Immature natural killer cell (primary cell): Measurements from ENCODE around the gene ZCCHC2. TPM values are rescaled to one million over a fixed set of nuclear protein-coding genes. Genes with fewer than 3 reads are reported as not detected.

ENCODE experiments used
- DNase-seq, 3 donors: peaks; one replicate each; pipeline ENCODE4 v3.0.0; 2022; ENCODE audit warnings: mixed read lengths in 1 of 3
- H3K27ac Mint-ChIP-seq, 6 donors: one replicate each; pipeline ENCODE4 v1.8.0; 2020; ENCODE audit warnings: mixed read lengths in 6 of 6, mild to moderate bottlenecking in 5 of 6, inconsistent platforms in 4 of 6, moderate library complexity in 3 of 6
- H3K27me3 Mint-ChIP-seq, 3 donors: one replicate each; pipeline ENCODE4 v1.8.0; 2020 to 2021; ENCODE audit warnings: low read depth in 3 of 3, mild to moderate bottlenecking in 3 of 3, mixed read lengths in 3 of 3, moderate library complexity in 3 of 3, inconsistent platforms in 1 of 3
- H3K36me3 Mint-ChIP-seq, 3 donors: one replicate each; pipeline ENCODE4 v1.8.0; 2020; ENCODE audit warnings: mixed read lengths in 3 of 3, inconsistent platforms in 2 of 3, mild to moderate bottlenecking in 2 of 3
- H3K4me1 Mint-ChIP-seq, 2 donors: one replicate each; pipeline ENCODE4 v1.8.0; 2020; ENCODE audit warnings: inconsistent platforms in 2 of 2, mild to moderate bottlenecking in 2 of 2, mixed read lengths in 2 of 2, moderate library complexity in 1 of 2
- H3K4me3 Mint-ChIP-seq, 5 donors: one replicate each; pipeline ENCODE4 v1.8.0; 2020; ENCODE audit warnings: mild to moderate bottlenecking in 5 of 5, mixed read lengths in 5 of 5, inconsistent platforms in 3 of 5, moderate library complexity in 3 of 5
- H3K9me3 Mint-ChIP-seq, 6 donors: one replicate each; pipeline ENCODE4 v1.8.0; 2020; ENCODE audit warnings: mild to moderate bottlenecking in 6 of 6, mixed read lengths in 6 of 6, inconsistent platforms in 4 of 6, moderate library complexity in 3 of 6
- polyA plus RNA-seq, 3 donors: library from polyadenylated mRNA; unstranded; fragments of 300-500 nt; fragmentation: Illumina TruSeq; gene quantifications; one replicate each; pipeline ENCODE4 v1.2.3, GENCODE V29; 2021

Gene ZCCHC2
- polyA plus RNA-seq = 1 to 10 TPM; 1.6 to 4.2 (median 2.1) TPM

DNA sequence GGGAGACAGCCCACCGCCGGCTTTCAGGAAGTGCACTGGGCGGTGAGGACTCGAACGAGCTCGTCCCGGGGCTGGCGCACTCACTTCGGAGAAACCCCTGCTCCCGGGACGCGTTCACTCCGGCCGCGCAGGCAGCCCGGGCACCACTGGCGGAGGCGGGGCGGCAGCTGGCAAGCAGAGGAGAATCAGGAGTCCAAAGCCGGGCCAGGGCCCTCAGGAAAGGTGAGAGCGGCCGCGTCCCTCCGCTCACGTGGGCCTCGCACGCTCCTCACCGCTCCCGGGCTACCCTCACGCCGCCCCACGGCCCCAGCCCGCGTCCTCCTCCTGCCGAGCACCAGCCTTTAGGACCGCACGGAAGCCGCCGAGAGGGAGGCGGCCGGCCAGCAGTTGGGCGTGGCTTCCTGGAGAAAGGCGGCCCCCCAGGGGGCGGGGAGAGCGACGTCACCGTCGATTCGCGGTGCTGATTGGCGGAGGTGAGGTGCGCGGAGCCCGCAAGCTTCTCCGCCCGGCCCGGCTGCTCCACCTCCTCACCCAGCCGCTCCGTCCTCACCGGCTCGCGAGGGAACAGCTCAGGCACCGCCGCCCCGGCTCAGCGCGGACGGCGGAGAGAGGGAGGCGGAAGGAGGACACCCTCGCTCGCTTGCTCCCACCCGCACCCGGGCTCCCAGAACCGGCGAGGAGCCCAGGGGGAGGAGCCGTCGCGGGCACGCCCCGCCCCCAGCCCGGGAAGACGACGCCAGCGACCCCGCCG is at the start of gene ZCCHC2:
ZCCHC2 (plus strand) TSS at position 522 of the 751 bp plus-strand sequence. CDS start 400 bp downstream, outside the sequence.
- Mint-ChIP-seq H3K9me3 (no peaks in the 10 kb centered on the region), H3K27ac (peak within 1 kb of the TSS; percentile 60 to 95 (median 86)), H3K36me3 (no peaks in the 10 kb centered on the region), H3K27me3 (peaks cover 10 to 35% (median 27%) of the 10 kb centered on the region in 3 donors), H3K4me3 (peak within 1 kb of the TSS; percentile 86 to 94 (median 93)), H3K4me1 (peaks cover 30 to 44% of the 10 kb centered on the region in 2 donors)
- DNase-seq = peak; percentile 99

DNA sequence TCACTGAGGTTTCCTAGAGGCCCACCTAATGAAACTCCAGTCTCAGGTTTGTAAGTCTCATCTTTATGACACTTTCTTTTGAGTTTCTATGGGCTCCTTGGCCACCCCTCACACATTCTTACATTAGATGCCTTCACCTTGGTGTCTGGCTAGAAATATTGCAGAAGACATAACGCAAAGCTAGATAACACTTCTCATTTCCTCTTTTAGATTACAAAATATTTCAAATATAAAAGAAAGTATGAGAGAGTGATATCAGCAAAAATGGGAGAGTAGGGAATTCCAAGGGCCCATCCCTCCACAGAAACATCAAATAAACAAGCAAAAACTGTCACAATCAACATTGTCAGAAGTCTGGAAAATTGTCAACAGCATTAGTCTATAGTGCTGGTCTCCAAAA is 43.3 kb upstream of the ZCCHC2 start:
- peaks cover 0 to 8% (median 7%) of the 10 kb centered on the region in 3 donors for H3K36me3 Mint-ChIP-seq
- H3K4me3 Mint-ChIP-seq = no peak overlapping the region
- no peak for DNase-seq
- H3K4me1 Mint-ChIP-seq = no peaks in the 10 kb centered on the region
- peaks cover 11 to 38% (median 23%) of the 10 kb centered on the region in 6 donors for H3K9me3 Mint-ChIP-seq
- peaks cover 0 to 11% (median 5%) of the 10 kb centered on the region in 3 donors for H3K27me3 Mint-ChIP-seq
- no peak overlapping the region for H3K27ac Mint-ChIP-seq

DNA sequence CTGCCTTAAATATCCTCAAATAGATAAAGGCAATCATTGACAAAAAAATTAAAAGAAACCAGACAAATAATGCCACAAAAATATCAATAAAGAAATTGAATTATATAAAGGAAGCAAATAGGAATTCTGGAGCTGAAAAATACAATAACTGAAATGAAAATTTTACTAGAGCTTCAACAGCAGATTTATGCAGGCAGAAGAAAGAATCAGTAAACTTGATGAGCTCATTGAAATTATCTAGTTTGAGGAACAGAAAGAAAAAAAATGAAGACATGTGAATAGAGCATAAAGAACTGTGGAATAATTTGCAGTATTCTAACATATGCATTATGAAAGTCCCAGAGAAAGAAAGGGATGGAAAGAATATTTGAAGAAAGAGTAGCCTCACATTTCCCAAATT is 41.9 kb upstream of the ZCCHC2 start:
- DNase-seq = no peak
- no peaks in the 10 kb centered on the region for H3K4me1 Mint-ChIP-seq
- H3K27me3 Mint-ChIP-seq = peaks cover 0 to 11% (median 7%) of the 10 kb centered on the region in 3 donors
- peaks cover 0 to 8% (median 7%) of the 10 kb centered on the region in 3 donors for H3K36me3 Mint-ChIP-seq
- no peak overlapping the region for H3K27ac Mint-ChIP-seq
- peaks cover 13 to 38% (median 23%) of the 10 kb centered on the region in 6 donors for H3K9me3 Mint-ChIP-seq
- no peak overlapping the region for H3K4me3 Mint-ChIP-seq

DNA sequence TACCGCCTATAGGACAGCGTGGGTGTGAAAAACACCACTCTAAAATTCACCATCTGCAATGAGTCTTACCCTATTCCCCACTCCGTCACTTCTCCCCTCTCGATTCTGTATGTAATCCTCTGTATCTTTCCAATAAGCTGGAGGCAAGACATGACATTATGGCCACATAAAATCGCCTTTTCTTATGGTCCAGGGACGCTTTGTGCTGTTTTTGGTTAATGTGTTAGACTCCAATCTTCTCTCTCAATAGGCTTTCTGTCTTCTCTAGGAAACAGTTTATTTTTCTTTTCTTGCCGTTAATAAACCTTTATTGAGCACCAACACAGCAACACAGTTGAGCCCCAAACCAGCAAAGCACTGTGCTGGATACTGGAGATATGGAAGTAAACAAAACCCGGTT is 37.9 kb upstream of the ZCCHC2 start:
- peaks cover 13 to 26% (median 20%) of the 10 kb centered on the region in 6 donors for H3K9me3 Mint-ChIP-seq

DNA sequence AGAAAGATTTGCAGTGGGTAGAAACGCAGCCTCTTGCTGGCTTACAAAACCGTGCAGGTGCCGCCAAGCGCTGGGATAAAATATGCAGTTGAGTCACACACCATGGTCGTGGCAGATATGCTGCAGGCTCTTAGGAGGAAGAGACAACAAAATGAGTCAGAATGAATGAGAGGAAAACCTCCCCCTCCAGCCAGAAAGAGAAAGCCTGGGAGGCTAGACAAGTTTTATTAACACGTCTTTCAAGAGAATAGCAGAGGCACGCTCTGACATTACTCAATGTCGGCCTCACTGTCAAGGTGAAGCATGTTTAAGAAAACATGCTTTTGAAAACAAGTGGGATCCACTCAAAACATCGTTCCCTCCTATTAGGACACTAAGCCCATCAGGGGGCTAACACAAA is 37.1 kb upstream of the ZCCHC2 start:
- H3K9me3 Mint-ChIP-seq = peaks cover 9 to 19% (median 13%) of the 10 kb centered on the region in 6 donors
- H3K27ac Mint-ChIP-seq = no peak overlapping the region
- H3K4me1 Mint-ChIP-seq = no peaks in the 10 kb centered on the region
- H3K36me3 Mint-ChIP-seq = peaks cover 0 to 6% (median 6%) of the 10 kb centered on the region in 3 donors
- no peak for DNase-seq
- H3K27me3 Mint-ChIP-seq = peaks cover 0 to 9% (median 6%) of the 10 kb centered on the region in 3 donors
- no peak overlapping the region for H3K4me3 Mint-ChIP-seq

More for the DNA sequence above, 37.9 kb upstream of the ZCCHC2 start:
- Mint-ChIP-seq H3K4me3 (no peak overlapping the region), H3K27ac (no peak overlapping the region), H3K4me1 (no peaks in the 10 kb centered on the region), H3K27me3 (peaks cover 0 to 9% (median 7%) of the 10 kb centered on the region in 3 donors), H3K36me3 (peaks cover 0 to 8% (median 7%) of the 10 kb centered on the region in 3 donors)
- DNase-seq = no peak

DNA sequence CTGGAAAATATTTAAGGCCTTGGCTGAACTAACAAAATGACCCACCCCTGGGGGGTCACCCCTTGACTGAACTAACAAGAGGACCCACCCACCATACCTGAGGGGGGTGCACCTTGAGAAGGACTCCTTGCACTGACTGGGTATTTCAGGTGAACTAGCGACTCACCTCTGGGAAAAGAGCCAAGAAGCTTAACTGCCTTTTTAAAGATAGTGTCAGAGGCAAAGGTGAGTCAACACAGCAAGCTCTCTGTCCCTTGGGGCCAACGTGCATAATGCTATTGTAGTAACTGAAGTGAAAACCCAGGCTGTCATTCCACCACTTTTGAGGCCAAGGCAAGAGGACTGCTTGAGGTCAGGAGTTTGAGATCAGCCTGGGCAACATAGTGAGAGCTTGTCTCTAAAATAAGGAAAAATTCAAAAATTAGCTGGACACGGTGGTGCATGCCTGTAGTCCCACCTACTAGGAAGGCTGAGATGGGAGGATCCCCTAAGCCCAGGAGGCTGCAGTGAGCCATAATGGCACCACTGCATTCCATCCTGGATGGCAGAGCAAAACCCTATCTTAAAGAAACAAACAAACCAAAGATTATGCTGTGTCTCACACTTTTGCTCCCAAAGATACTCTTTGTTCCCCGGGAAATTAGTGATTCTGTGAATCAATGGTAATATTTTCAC is 36.4 kb upstream of the ZCCHC2 start:
- Mint-ChIP-seq H3K27me3 (peaks cover 2 to 5% (median 3%) of the 10 kb centered on the region in 3 donors), H3K27ac (no peak overlapping the region)

DNA sequence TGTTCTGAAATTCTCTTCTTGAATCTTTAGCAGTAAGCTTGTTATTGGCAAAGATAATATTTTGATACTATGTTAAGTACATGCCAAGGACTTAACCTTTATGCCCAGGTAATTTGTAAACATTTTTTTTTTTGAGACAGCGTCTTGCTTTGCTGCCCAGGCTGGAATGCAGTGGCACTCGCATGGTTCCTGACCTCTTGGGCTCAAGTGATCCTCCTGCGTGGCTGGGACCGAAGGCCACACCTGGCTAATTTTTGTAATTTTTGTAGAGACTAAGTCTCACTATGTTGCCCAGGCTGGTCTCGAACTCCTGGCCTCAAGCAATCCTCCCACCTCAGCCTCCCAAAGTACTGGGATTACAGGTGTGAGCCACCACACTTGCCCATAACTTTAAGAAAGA is 35.7 kb upstream of the ZCCHC2 start:
- Mint-ChIP-seq H3K27ac (no peak overlapping the region), H3K36me3 (no peaks in the 10 kb centered on the region), H3K27me3 (peaks cover 2 to 11% (median 6%) of the 10 kb centered on the region in 3 donors), H3K4me3 (no peak overlapping the region), H3K9me3 (peaks cover 0 to 4% (median under 1%) of the 10 kb centered on the region in 6 donors), H3K4me1 (no peaks in the 10 kb centered on the region)
- DNase-seq = no peak

More for the DNA sequence above, 36.4 kb upstream of the ZCCHC2 start:
- no peaks in the 10 kb centered on the region for H3K4me1 Mint-ChIP-seq
- no peaks in the 10 kb centered on the region for H3K36me3 Mint-ChIP-seq
- DNase-seq = no peak
- peaks cover 4 to 12% (median 6%) of the 10 kb centered on the region in 6 donors for H3K9me3 Mint-ChIP-seq
- H3K4me3 Mint-ChIP-seq = no peak overlapping the region

DNA sequence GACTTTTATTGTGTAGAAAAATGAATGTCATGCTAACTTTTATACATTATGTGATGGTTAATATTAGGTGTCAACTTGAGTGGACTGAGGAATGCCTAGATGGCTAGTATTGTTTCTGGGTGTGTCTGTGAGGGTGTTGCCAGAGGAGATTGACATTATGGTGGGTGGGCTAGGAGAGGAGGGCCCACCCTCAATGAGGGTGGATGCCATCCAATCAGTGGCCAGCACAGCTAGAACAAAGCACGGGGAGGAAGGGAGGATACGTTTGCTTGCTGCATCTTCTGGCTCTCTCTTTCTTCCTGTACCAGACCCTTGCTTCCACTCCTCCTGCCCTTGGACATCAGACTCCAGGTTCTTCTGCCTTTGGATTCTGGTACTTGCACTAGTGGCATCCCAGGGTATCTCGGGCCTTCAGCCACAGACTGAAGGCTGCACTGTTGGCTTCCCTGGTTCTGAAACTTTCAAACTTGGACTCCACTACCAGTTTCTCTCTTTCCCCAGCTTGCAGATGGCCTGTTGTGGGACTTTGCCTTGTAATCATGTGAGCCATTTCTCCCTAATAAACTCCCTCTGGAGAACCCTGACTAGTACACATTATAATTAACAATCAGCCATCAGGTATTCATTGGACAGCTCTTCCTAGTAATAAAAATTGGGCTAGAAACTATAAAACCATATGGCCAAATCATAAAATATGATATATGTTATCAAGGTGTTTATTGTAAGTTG is 31.7 kb upstream of the ZCCHC2 start:
- DNase-seq = no peak
- H3K27ac Mint-ChIP-seq = no peak overlapping the region
- no peaks in the 10 kb centered on the region for H3K4me1 Mint-ChIP-seq
- H3K4me3 Mint-ChIP-seq = no peak overlapping the region
- no peaks in the 10 kb centered on the region for H3K9me3 Mint-ChIP-seq
- no peaks in the 10 kb centered on the region for H3K36me3 Mint-ChIP-seq
- H3K27me3 Mint-ChIP-seq = peaks cover 3 to 11% (median 8%) of the 10 kb centered on the region in 3 donors

DNA sequence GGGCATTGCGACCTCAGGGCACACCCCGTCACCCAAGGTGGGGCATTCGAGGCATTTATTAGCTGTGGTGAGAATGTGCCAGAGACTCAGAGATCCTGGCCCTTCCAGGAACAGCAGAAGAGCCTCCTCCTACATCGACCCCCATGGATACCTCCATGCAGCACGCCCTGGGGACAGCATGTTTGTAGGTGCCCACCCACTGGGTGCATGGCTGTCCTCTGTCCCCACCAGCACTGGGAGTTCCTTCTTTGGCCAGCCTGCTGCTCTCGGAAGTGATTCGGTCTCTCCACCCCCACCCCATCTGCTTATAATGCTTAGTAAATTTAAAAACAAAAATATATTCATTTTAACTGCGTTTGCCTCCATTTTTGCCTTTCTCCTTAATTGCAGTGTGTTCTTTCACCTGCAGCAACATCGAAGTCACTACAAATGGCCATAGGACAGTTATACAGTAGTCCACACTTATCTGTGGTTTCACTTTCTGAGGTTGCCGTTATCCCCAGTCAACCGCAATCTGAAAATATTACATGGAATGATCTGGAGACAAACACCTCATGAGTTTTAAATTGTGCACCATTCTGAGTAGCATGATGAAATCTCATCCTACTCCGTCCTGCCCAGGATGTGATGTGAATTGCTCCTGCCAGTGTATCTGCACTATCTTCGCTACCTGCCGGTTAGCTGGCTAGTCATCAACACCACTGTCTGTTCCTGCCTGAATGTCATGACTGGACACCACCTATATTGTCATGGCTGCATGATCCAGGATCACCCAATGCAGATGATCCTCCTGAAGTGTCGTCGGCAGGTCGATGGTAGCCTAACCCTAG is 29.6 kb upstream of the ZCCHC2 start:
- Mint-ChIP-seq H3K27ac (no peak overlapping the region), H3K9me3 (no peaks in the 10 kb centered on the region), H3K4me1 (no peaks in the 10 kb centered on the region), H3K4me3 (no peak overlapping the region), H3K27me3 (peaks cover 3 to 11% (median 8%) of the 10 kb centered on the region in 3 donors), H3K36me3 (no peaks in the 10 kb centered on the region)
- DNase-seq = no peak

DNA sequence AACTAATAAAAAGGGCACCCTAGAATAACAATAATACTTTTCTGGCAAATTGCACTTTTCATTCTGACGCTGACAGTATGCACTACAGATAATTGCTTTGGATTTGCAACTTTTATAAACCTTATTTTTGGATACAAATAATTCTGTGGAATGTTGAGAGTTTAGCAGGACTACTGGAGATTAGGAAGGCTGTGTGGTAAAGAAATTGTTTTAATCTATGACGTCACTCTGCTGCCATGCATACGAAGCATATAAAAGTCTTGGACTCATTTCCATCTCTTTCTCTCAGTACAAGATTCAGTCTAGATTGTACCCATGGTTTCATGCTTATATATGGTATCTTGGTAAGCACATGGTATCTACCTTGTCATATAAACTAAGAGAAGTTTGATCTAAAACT is 28.1 kb upstream of the ZCCHC2 start:
- Mint-ChIP-seq H3K4me1 (no peaks in the 10 kb centered on the region), H3K27ac (no peak overlapping the region), H3K27me3 (peaks cover 3 to 15% (median 9%) of the 10 kb centered on the region in 3 donors), H3K9me3 (no peaks in the 10 kb centered on the region), H3K36me3 (no peaks in the 10 kb centered on the region), H3K4me3 (no peak overlapping the region)
- no peak for DNase-seq

DNA sequence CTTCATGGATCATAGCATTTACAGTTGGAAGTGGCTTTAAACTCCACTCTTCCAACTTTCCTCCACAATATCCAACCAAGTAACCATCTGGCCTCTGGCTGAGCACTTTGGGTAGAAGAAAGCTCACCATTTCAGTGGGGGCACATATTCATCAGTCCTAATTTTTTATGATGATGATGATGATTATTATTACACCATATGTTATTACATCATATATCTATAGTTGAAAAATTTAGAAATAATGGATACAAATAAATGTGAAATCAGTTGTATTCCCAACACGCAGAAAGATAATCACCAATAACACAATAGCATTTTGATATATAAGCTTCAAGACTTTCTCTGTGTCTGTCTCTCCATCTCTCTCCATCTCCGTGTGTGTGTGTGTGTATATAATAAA is 26.6 kb upstream of the ZCCHC2 start:
- DNase-seq = no peak
- H3K4me3 Mint-ChIP-seq = no peak overlapping the region
- H3K27me3 Mint-ChIP-seq = peaks cover 3 to 15% (median 9%) of the 10 kb centered on the region in 3 donors
- peaks cover 0 to 3% (median 0%) of the 10 kb centered on the region in 3 donors for H3K36me3 Mint-ChIP-seq
- no peak overlapping the region for H3K27ac Mint-ChIP-seq
- H3K4me1 Mint-ChIP-seq = no peaks in the 10 kb centered on the region
- H3K9me3 Mint-ChIP-seq = no peaks in the 10 kb centered on the region

DNA sequence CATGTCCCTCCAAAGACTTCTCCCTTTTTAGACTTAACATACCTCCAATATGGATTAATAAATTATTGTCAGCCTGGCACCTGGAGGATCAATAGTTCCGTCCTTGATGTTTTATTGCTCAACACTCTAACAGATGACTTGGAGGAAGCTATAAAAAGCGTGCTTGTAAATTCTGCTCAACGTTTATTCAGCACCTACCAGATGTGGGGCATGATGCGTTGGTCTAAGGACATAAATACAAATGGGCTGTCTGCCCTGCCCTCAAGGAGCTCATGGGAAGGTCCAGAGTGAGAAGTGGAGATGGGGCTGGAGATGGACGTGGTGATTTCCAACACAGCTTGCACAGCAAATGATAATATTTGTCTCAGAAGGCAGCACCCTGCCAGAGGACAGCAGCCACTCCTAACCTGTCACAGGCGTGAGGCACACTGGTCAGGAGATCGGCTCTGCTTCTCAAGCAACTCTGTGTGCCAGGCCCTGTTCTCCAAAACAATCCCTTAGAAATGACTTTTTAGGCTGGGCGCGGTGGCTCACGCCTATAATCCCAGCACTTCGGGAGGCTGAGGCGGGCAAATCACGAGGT is 25.5 kb upstream of the ZCCHC2 start:
- Mint-ChIP-seq H3K36me3 (peaks cover 0 to 5% (median 0%) of the 10 kb centered on the region in 3 donors), H3K4me3 (no peak overlapping the region), H3K27ac (no peak overlapping the region), H3K9me3 (peaks cover 0 to 1% (median 0%) of the 10 kb centered on the region in 6 donors), H3K27me3 (peaks cover 3 to 13% (median 4%) of the 10 kb centered on the region in 3 donors), H3K4me1 (no peaks in the 10 kb centered on the region)
- DNase-seq = no peak
